ENCODE results near the gene CEP97. TPM values are rescaled to one million over a fixed set of nuclear protein-coding genes. Genes with fewer than 3 reads are reported as not detected.
"Not testable (repeated sequence)": the region's sequence is repeated elsewhere in the genome, so short reads cannot be mapped to it uniquely, and the experiment has no call there.

The CEP97 gene
- total RNA-seq, 6 experiments from 2014 or later = 10.6 to 17.4 (median 14.0) TPM

- Mint-ChIP-seq H3K36me3 (ENCODE audit: low read depth) (peaks cover 9% of the 10 kb centered on the region; the same call in 1 of the 2 replicates), H3K4me3 (peak overlapping the region; percentile 99), H3K4me1 (ENCODE audit: low read depth) (peaks cover 29% of the 10 kb centered on the region), H3K27me3 (ENCODE audit: insufficient read depth) (no peaks in the 10 kb centered on the region), H3K27ac (peak overlapping the region; percentile 96), H3K9me3 (no peaks in the 10 kb centered on the region)
- no peak for DNase-seq
- no peak for TF ChIP-seq CTCF (IDR thresholded peaks at IDR 0.05)
Observed at GRCh38 chr3:101725890-101726275, 1.5 kb downstream of the CEP97 start.

- no peaks in the 10 kb centered on the region for H3K27me3 Mint-ChIP-seq (ENCODE audit: insufficient read depth)
- H3K4me1 Mint-ChIP-seq (ENCODE audit: low read depth) = 0 out of 2 replicates have a peak, but pooled peaks cover 6% of the 10 kb centered on the region
- H3K4me3 Mint-ChIP-seq = no peak overlapping the region
- no peak overlapping the region for H3K27ac Mint-ChIP-seq
- H3K9me3 Mint-ChIP-seq = no peaks in the 10 kb centered on the region
- TF ChIP-seq CTCF (IDR thresholded peaks at IDR 0.05) = no peak
- DNase-seq = no peak
- H3K36me3 Mint-ChIP-seq (ENCODE audit: low read depth) = peaks cover 31% of the 10 kb centered on the region
Observed at GRCh38 chr3:101729586-101729985, 5.2 kb downstream of the CEP97 start.

- Mint-ChIP-seq H3K4me1 (ENCODE audit: low read depth) (0 out of 2 replicates have a peak, but pooled peaks cover 6% of the 10 kb centered on the region), H3K4me3 (no peak overlapping the region), H3K27me3 (ENCODE audit: insufficient read depth) (no peaks in the 10 kb centered on the region), H3K27ac (no peak overlapping the region), H3K36me3 (ENCODE audit: low read depth) (peaks cover 42% of the 10 kb centered on the region), H3K9me3 (no peaks in the 10 kb centered on the region)
- no peak for TF ChIP-seq CTCF (IDR thresholded peaks at IDR 0.05)
- no peak for DNase-seq
Observed at GRCh38 chr3:101730839-101731238, 6.4 kb downstream of the CEP97 start.

- H3K36me3 Mint-ChIP-seq (ENCODE audit: low read depth) = peaks cover 56% of the 10 kb centered on the region
- H3K27ac Mint-ChIP-seq = no peak overlapping the region
- H3K27me3 Mint-ChIP-seq (ENCODE audit: insufficient read depth) = no peaks in the 10 kb centered on the region
- no peak for DNase-seq
- no peak for TF ChIP-seq CTCF (IDR thresholded peaks at IDR 0.05)
- no peak overlapping the region for H3K4me3 Mint-ChIP-seq
- H3K9me3 Mint-ChIP-seq = no peaks in the 10 kb centered on the region
- H3K4me1 Mint-ChIP-seq (ENCODE audit: low read depth) = no peaks in the 10 kb centered on the region
Observed at GRCh38 chr3:101732240-101732641, 7.8 kb downstream of the CEP97 start.

GRCh38 chr3:101735833-101736232, 11.4 kb downstream of the CEP97 start:
- TF ChIP-seq CTCF (IDR thresholded peaks at IDR 0.05) = no peak
- Mint-ChIP-seq H3K27ac (no peak overlapping the region), H3K4me1 (ENCODE audit: low read depth) (no peaks in the 10 kb centered on the region), H3K9me3 (no peaks in the 10 kb centered on the region; the same call in 1 of the 2 replicates), H3K27me3 (ENCODE audit: insufficient read depth) (no peaks in the 10 kb centered on the region), H3K4me3 (no peak overlapping the region), H3K36me3 (ENCODE audit: low read depth) (peaks cover 77% of the 10 kb centered on the region)
- DNase-seq = no peak

- DNase-seq; H3K4me3 Mint-ChIP-seq; H3K27ac Mint-ChIP-seq; H3K9me3 Mint-ChIP-seq; H3K27me3 Mint-ChIP-seq (ENCODE audit: insufficient read depth); H3K4me1 Mint-ChIP-seq (ENCODE audit: low read depth): not testable (repeated sequence)
- H3K36me3 Mint-ChIP-seq (ENCODE audit: low read depth) = peaks cover 58% of the 10 kb centered on the region
Observed at GRCh38 chr3:101741914-101742313, 17.5 kb downstream of the CEP97 start.

Data from HFFc6 (cell line).